Activated T-helper 1 cell treated with Interleukin-2 at 50 U/mL for 16 hours (primary cell): ENCODE measurements around the gene C3AR1.
"Not testable (repeated sequence)": the region's sequence is repeated elsewhere in the genome, so short reads cannot be mapped to it uniquely, and the experiment has no call there.

Experiments
- DNase-seq: peaks from one replicate; pipeline ENCODE4 v3.0.0-alpha.2; 2020; ENCODE audit warnings: low read depth

Gene C3AR1

GRCh38 chr12:8057839-8058238 is 8.3 kb downstream of the C3AR1 start:
- no peak for DNase-seq

DNA sequence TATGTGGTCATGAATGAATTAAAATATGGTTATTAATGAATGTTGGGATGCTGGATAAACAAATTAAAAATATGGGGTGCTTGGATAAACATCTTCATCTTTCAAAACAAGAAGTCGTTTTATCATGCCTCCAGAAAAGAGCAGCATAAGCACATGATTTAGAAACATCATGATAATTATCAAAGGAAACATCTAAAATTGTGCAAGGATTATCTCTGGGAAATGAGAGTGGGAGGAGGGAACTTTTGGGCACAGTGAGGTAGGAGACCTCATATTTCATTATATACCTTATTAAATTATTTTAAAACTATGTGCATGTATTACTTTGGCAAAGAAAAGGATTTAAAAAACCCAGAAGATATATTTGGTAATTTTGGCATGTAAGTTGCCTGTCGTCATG is 8.9 kb downstream of the C3AR1 start:
- DNase-seq, result no peak

DNA sequence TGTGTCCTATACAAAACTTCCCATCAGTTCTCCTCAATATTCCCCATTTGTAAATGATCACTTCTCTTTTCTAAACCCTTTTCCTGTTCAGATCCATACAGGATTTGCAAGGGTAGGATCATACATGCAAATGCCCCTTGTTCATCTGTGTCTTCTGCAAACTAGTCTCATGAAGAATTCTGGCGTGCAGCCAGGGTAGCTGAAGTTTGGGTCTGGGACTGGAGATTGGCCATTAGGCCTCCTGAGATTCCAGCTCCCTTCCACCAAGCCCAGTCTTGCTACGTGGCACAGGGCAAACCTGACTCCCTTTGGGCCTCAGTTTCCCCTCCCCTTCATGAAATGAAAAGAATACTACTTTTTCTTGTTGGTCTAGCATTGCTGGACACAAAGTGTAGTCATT is 11.3 kb downstream of the C3AR1 start:
- no peak for DNase-seq

- DNase-seq, result no peak
Measured at GRCh38 chr12:8052679-8053078, 13.5 kb downstream of the C3AR1 start.

DNA sequence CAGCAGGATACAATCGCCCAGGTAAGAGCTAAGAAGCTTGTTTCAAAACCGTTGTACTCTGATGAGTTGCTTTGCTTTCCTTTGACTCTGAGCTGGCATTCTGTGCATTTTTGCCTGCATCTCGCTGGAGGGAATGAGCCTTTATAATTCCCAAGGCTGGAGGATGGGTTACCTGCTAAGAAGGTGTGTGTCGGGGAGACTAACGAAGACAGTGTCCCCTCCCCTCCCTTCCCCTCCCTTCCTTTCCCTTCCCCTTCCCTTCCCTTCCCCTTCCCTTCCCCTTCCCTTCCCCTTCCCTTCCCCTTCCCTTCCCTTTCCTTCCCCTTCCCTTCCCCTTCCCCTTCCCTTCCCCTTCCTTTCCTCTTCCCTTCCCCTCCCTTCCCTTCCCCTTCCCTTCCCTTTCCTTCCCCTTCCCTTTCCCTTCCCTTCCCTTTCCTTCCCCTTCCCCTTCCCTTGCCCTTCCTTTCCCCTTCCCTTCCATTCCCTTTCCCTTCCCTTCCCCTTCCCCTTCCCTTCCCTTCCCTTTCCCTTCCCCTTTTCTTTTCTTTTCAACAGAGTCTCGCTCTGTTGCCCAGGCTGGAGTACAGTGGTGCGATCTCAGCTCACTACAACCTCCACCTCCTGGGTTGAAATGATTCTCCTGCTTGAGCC is 15.4 kb downstream of the C3AR1 start:
- no peak for DNase-seq

DNA sequence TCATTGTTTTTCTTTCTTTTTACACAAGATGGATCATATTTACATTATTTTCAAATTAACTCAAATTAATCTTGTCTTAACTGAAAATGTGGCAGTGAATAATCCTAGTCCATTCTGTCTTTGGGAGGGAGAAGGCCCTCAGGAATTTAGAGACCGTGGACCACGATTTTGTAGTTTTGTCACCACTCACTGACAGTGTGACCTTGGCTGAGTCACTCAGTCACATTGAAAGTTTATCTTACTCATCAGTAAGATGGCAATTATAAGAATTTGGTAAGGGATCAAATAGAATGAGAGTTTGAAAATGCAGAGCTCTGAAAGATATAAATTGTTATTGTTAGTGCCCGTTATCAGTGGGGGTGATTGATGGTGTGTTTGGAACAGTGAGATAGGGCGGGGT is 17.3 kb downstream of the C3AR1 start:
- no peak for DNase-seq

DNA sequence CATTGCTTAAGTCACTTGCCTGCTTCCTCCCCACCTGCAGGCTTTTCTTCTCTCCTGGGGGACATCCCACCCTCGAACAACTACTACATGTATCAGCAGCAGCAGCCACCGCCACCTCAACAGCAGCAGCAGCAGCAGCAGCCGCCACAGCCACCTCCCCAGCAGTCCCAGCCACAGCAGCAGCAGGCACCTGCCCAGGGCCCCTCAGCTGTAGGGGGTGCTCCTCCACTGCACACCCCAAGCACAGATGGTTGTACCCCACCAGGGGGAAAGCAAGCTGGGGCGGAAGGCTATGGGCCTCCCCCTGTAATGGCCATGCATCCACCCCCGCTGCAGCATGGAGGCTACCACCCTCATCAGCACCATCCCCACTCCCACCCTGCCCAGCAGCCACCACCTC is 18.3 kb downstream of the C3AR1 start:
- DNase-seq, result no peak

DNA sequence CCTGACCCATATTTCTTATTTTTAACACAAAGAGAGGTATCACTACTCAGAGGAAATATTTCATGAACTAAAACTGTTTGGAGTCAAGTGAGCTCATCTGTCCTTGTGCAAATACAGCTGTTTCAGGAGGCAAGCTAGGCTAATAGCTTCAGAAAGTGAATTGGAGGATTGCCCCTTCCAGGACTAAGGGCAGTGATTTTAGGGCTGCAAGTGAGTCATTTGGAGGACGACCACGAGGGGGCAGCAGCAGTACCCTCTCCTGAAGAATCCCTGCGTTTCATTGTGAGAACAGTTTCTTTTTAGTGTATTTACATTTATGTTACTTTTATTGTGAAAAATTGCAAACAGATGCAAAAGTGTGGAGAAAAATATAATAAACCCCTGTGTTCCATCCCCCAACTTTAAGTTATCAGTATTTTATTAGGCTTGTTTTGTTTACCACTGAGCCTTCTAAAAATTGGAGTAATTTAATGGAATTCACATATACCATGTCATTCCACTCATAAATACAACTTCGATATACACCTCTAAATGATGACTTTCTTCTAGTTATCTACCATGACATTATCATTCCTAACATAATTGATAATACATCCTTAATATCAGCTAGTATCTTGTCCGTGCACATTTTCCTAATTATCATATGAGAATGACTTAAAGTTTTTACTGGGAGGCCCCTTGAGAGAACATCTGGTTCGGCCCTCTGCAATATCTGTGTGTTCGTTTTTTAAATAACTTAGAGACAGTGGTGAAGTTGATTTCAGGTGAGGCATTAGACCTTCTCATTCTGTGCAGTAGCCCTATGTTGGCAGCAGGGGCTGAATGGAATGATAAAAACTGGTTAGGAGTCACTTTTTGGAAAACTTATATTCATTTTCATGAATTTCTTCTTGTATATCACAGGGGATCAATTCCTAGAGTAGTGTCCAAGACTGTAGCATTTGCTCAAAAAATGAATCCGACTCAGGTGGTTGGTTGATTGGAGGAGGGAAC is 19.9 kb downstream of the C3AR1 start:
- DNase-seq, result peak; percentile 63

GRCh38 chr12:8040791-8041190 is 25.4 kb downstream of the C3AR1 start:
- no peak for DNase-seq

GRCh38 chr12:8038659-8039114 is 27.5 kb downstream of the C3AR1 start:
- no peak for DNase-seq

- no peak for DNase-seq
Measured at GRCh38 chr12:8037947-8038346, 28.2 kb downstream of the C3AR1 start.

- no peak for DNase-seq
Measured at GRCh38 chr12:8037046-8037663, 29.0 kb downstream of the C3AR1 start.

- no peak for DNase-seq
Measured at GRCh38 chr12:8036346-8036745, 29.8 kb downstream of the C3AR1 start.

DNA sequence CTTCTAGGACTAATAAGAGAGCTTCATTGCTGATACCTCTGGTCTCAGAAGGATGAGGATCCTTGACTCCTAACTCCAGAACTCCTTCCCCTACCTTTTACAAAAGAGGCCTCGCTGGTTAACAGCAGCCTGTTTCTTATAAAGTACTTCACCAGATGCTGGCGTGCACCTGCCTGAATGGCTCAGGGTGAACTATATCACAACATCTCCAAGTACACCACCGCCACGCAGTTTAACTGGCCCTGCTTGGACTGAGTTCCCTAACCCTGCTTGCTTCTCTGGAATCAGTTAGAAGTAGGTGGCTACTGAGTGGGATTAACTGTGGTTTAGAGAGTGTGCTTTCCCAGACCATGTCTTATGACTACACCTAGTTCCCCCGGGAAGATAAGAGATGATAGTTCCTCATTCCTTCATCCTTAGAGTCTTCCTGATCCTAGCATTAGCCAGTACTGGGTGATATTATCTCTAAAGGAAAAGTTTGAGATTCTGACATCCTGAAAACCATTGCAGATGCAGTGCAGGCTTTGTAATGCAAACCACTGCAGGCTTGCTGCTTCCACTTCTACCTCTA is 30.6 kb downstream of the C3AR1 start:
- DNase-seq, result no peak

DNA sequence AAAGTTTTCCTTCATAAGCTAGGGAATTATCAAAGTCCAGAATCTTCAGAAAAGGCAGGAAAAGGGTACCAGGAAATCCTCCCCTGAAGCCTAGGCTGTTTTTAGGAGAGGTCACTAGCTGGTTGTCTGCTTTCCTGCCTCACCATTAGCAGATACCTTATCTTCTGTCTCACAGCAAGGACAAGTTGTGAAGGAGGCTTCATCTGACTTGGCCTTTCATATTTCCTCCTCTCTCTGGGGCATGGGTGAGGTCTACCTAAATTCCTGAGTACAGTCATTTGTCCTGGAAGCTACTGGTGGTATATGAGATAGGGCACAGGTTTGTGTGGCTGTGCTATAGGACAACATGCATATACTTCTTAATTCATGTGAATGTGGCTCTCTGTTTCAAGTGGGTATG is 31.4 kb downstream of the C3AR1 start:
- DNase-seq, result no peak

DNA sequence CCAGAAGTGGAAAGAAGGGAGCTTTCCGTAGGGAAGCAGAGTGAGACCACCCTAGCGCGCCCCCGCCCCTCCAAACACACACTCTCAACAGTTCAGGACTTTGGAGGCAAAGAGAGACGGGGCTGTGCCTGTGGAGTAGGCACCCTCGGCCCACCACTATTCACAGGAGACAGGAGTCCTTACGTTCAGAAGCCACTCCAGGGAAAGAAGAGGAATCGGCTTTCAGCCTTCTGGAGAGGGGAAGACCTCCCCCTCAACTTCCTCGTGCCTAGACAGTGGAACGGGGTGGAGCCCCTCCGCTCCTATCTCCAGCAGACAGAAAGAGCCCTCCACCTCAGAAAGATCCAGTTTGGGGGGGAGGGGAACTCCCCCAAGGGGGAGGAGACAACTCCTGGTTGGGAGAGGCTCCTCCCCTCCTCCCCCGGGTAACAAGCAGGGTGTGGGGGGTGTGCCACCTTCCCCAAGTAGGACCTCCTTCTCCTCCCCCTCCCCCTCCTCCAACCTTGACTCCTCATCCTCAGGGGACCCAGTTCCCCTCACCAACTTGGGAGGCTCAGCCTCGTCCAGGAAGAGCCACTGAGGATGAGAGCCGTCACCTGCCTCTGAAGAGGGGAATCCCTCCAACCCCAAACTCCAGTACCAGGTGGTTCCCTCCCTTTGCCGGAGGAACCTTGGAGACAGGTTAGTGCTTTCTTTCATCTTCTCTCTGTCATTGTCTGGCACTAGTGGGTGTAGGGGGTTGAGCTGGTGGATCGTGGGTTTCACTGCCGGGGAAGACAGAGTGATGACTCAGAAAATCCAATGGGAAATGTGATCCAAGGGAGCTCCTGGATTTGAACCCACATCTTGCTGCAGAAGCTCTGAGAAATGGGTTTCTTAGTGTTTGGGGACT is 32.8 kb downstream of the C3AR1 start:
- no peak for DNase-seq

GRCh38 chr12:8032242-8033152 is 33.7 kb downstream of the C3AR1 start, which contains the start of gene FOXJ2:
Gene FOXJ2 (plus strand): TSS chr12:8032716. CDS start chr12:8039833, 7,117 bp downstream.
- peak; percentile 79 for DNase-seq

DNA sequence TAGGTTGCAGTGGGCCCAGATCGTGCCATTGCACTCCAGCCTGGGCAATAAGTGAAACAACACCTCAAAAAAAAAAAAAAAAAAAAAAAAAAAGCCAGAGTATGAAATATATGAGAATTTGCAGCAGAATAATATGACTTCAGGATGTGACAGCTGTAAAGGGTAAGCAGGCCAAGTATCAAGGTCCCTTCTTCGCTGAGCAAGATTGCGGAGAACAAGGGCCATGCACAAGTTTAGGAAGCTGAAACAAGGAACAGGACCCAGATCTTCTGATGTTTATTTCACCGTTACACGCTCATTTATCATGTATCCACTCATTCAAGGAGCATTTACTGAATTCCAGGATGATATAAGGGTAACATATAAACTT is 34.3 kb downstream of the C3AR1 start:
- DNase-seq, result no peak

GRCh38 chr12:8031017-8031416 is 35.1 kb downstream of the C3AR1 start:
- DNase-seq, result not testable (repeated sequence)

DNA sequence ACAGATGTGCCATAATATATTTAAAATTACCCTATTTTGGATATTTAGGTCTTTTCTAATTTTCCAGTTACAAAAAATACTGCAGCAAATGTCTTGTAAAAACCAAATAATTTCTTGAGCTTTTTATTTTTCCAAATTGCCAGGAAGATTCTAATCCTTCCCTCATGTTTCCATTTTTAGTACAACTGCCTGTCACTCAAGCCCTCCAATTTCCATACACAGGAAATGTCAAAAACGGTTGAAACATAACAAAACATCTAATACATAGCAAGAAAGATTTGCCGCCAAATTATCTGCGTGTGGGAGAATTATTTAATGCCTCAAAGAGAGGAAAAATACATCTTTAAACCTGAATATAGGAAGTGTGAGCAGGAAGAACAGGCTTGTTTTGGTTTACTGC is 36.0 kb downstream of the C3AR1 start:
- DNase-seq, result no peak
